Measurements from ENCODE around the gene GEMIN4. TPM values are rescaled to one million over a fixed set of nuclear protein-coding genes. Genes with fewer than 3 reads are reported as not detected.

The GEMIN4 gene
- total and polyA plus RNA-seq, 2 of the 8 experiments (the other 6 are each of a cell fraction or from before 2014, with no cell fraction given): 32.1 to 51.9 TPM

DNA sequence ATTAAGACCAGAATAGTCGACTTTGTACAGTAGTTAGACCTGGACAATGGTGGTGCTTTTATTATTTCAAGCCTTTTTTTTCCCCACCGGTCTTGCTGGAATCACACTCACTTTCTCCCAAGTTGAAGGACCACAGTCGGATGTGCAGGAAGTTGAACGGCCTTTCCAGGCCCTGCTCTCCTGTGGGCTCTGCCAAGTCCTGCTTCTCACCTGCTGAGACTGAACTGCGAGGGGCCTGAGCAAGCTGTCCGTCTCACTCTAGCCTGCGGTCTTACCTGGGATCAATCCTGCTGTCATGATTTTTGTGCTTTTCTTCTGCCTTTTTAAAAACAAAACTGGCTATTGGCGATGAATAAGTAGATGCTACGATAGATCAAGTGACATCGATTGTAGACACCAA is 18.3 kb downstream of the GEMIN4 start:
- no peaks in the 10 kb centered on the region for H3K9me3 ChIP-seq (ENCODE audit: insufficient read depth in 2 of 2, low read depth in 1 of 2, low read length in 1 of 2)
- no peak overlapping the region for H3K14ac ChIP-seq (ENCODE audit: insufficient read length)
- peaks cover 3 to 4% of the 10 kb centered on the region in 2 experiments for H4K20me1 ChIP-seq (replicated peaks in 1 of 2; ENCODE audit: control insufficient read depth in 1 of 2, insufficient read depth in 2 of 2, low read length in 2 of 2)
- H4K91ac ChIP-seq (replicated peaks; ENCODE audit: insufficient read length, low read length): no peak overlapping the region
- H3K27me3 ChIP-seq (replicated peaks in 1 of 4; ENCODE audit: control insufficient read depth in 3 of 4, extremely low read depth in 1 of 4, insufficient read depth in 3 of 4, low read length in 3 of 4): no peaks in the 10 kb centered on the region
- no peak overlapping the region for H3K56ac ChIP-seq (replicated peaks; ENCODE audit: insufficient read length, low read depth, low read length)
- peaks cover 0 to 6% (median 5%) of the 10 kb centered on the region in 4 experiments; a peak in 5 of 7 replicates for H3K4me1 ChIP-seq (replicated peaks in 1 of 4; ENCODE audit: control insufficient read depth in 3 of 4, insufficient read depth in 4 of 4, low read length in 3 of 4)
- peaks cover 3% of the 10 kb centered on the region for H3K79me1 ChIP-seq (ENCODE audit: low read depth, low read length)
- no peak overlapping the region for H2BK120ac ChIP-seq (replicated peaks; ENCODE audit: low read depth, low read length)
- no peak overlapping the region for H2BK5ac ChIP-seq (ENCODE audit: low read depth, low read length)
- no peak overlapping the region for H2BK15ac ChIP-seq (ENCODE audit: low read length)
- peaks cover 4 to 31% (median 9%) of the 10 kb centered on the region in 4 experiments; a peak in 7 of 8 replicates for H3K36me3 ChIP-seq (ENCODE audit: control insufficient read depth in 2 of 4, insufficient read depth in 4 of 4, low read length in 3 of 4)
- DNase-seq (ENCODE audit: low read depth in 1 of 2, low spot score in 2 of 2) (no peak), FAIRE-seq (no peak)
- H3K18ac ChIP-seq (ENCODE audit: extremely low read depth, low read length): no peak overlapping the region
- peaks cover 9% of the 10 kb centered on the region for H3K23me2 ChIP-seq (ENCODE audit: low read depth, low read length)
- H2BK20ac ChIP-seq (ENCODE audit: low read length): no peak overlapping the region
- CTCF ChIA-PET (ENCODE audit: partially characterized antibody): interaction anchor here (1.1 kb wide), 1 partner anchor 19 kb away, joined by 3 read pairs; the partner anchor contains the start of gene GEMIN4
- no peak overlapping the region for H4K5ac ChIP-seq (ENCODE audit: insufficient read length, low read depth, low read length)
- WGBS, 2 experiments (ENCODE audit: extremely low coverage in 1 of 2, insufficient coverage in 1 of 2, insufficient read length in 1 of 2, insufficient replicate concordance in 2 of 2, low coverage in 1 of 2, low lambda C conversion rate in 2 of 2, missing lambda C conversion rate in 1 of 2): 84% methylated on average over 10 of the region's 10 CpGs; no CpG with 5 or more reads in 1 of the 2 experiments
- H3K4ac ChIP-seq (replicated peaks; ENCODE audit: insufficient read length, low read depth, low read length): no peak overlapping the region
- H3K27ac ChIP-seq (ENCODE audit: low read depth, low read length): no peak overlapping the region
- H2AFZ ChIP-seq (ENCODE audit: low read length): no peak overlapping the region
- peak overlapping the region; percentile 75 to 99 (median 83); a peak in 6 of 8 replicates for H3K4me3 ChIP-seq (ENCODE audit: extremely low read depth in 1 of 4, insufficient read depth in 2 of 4, low read depth in 3 of 4, low read length in 4 of 4)
- H3K79me2 ChIP-seq (ENCODE audit: control insufficient read depth in 1 of 2, insufficient read depth in 2 of 2, low read length in 2 of 2): peaks cover 0 to 19% of the 10 kb centered on the region in 2 experiments; a peak in 2 of 4 replicates
- H3K4me2 ChIP-seq (ENCODE audit: insufficient read depth in 1 of 2, low read depth in 2 of 2, low read length in 2 of 2): peak overlapping the region; percentile 92 to 97
- no peak overlapping the region for H2AK5ac ChIP-seq (ENCODE audit: low read depth, low read length)
- H4K8ac ChIP-seq (ENCODE audit: extremely low read depth, insufficient read depth, low read length): no peak overlapping the region
- peak overlapping the region in 1 of 4 experiments; percentile 83; a peak in 2 of 7 replicates for H3K9ac ChIP-seq (replicated peaks in 1 of 4; ENCODE audit: extremely low read depth in 1 of 4, low read depth in 3 of 4, low read length in 3 of 4)
- H2BK12ac ChIP-seq (ENCODE audit: low read depth, low read length): no peak overlapping the region
- POLR2A ChIA-PET (ENCODE audit: partially characterized antibody): interaction anchor here (1.8 to 9.7 kb wide), 2 partner anchors 9 to 18 kb away, joined by 17 to 44 read pairs; partner anchors contain the start of gene GEMIN4
- H3K23ac ChIP-seq (ENCODE audit: insufficient read length): no peak overlapping the region
- TF ChIP-seq, protein P1, sequence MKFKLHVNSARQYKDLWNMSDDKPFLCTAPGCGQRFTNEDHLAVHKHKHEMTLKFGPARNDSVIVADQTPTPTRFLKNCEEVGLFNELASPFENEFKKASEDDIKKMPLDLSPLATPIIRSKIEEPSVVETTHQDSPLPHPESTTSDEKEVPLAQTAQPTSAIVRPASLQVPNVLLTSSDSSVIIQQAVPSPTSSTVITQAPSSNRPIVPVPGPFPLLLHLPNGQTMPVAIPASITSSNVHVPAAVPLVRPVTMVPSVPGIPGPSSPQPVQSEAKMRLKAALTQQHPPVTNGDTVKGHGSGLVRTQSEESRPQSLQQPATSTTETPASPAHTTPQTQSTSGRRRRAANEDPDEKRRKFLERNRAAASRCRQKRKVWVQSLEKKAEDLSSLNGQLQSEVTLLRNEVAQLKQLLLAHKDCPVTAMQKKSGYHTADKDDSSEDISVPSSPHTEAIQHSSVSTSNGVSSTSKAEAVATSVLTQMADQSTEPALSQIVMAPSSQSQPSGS (IDR thresholded peaks at IDR 0.05; ENCODE audit: low read length): no peak
- no peak for TF ChIP-seq KDM5A (IDR thresholded peaks at IDR 0.05; ENCODE audit: low read length)
- TF ChIP-seq SIN3A (conservative IDR thresholded peaks at IDR 0.05 in 1 of 2, IDR thresholded peaks at IDR 0.05 in 1 of 2; ENCODE audit: low read depth in 1 of 2, low read length in 2 of 2): no peak
- no peak for TF ChIP-seq SUZ12 (IDR thresholded peaks at IDR 0.05; ENCODE audit: low read length)
- TF ChIP-seq NRF1 (IDR thresholded peaks at IDR 0.05; ENCODE audit: low read depth, low read length): no peak
- no peak for TF ChIP-seq KDM1A (IDR thresholded peaks at IDR 0.05; ENCODE audit: borderline replicate concordance, low read length)
- no peak for TF ChIP-seq EP300 (IDR thresholded peaks at IDR 0.05; ENCODE audit: borderline replicate concordance in 1 of 2, low read depth in 2 of 2, low read length in 2 of 2)
- TF ChIP-seq PHF8 (conservative IDR thresholded peaks at IDR 0.05; ENCODE audit: low read depth, low read length): no peak
- no peak for TF ChIP-seq RBBP5 (IDR thresholded peaks at IDR 0.05; ENCODE audit: borderline replicate concordance, low read depth, low read length)
- TF ChIP-seq TAF7 (optimal IDR thresholded peaks at IDR 0.05; ENCODE audit: borderline replicate concordance, low read depth, low read length): no peak
